Measurements from ENCODE around the gene NOL8.

Gene NOL8

GRCh38 chr9:92257327-92257726 lies 67.8 kb downstream of the NOL8 start:
- DNase-seq: no peak

GRCh38 chr9:92254381-92255337 lies 70.5 kb downstream of the NOL8 start:
- DNase-seq: no peak

- no peak for DNase-seq
Observed at GRCh38 chr9:92253656-92254055, 71.5 kb downstream of the NOL8 start.

- DNase-seq: no peak
Observed at GRCh38 chr9:92247981-92248380, 77.2 kb downstream of the NOL8 start.

Data from activated CD4-positive, alpha-beta T cell treated with anti-CD3 and anti-CD28 coated beads, Interleukin-2, amount 50 U/mL, for 48 hours (primary cell).